Measurements from ENCODE around the gene TTC32.

Gene TTC32

GRCh38 chr2:19850056-19851050 is 51.4 kb downstream of the TTC32 start:
- DNase-seq (ENCODE audit: low read depth in 2 of 2) = no peak

GRCh38 chr2:19848952-19849351 is 52.8 kb downstream of the TTC32 start:
- no peak for DNase-seq (ENCODE audit: low read depth in 2 of 2)

GRCh38 chr2:19848029-19848750 is 53.6 kb downstream of the TTC32 start:
- DNase-seq (ENCODE audit: low read depth in 2 of 2) = no peak

GRCh38 chr2:19847486-19847885 is 54.3 kb downstream of the TTC32 start:
- DNase-seq (ENCODE audit: low read depth in 2 of 2) = no peak
